DMS 273 (cell line): ENCODE measurements around the gene MICALL2.

Source experiments
- DNase-seq: peaks from one replicate; lab custom pipeline; 2025; ENCODE audit not compliant: unreplicated experiment; lab: John Stamatoyannopoulos, UW

MICALL2 gene

GRCh38 chr7:1470901-1471300 is 11.6 kb upstream of the MICALL2 start:
- no peak for DNase-seq

- no peak for DNase-seq
Measured at GRCh38 chr7:1468643-1469298, 9.5 kb upstream of the MICALL2 start.

DNA sequence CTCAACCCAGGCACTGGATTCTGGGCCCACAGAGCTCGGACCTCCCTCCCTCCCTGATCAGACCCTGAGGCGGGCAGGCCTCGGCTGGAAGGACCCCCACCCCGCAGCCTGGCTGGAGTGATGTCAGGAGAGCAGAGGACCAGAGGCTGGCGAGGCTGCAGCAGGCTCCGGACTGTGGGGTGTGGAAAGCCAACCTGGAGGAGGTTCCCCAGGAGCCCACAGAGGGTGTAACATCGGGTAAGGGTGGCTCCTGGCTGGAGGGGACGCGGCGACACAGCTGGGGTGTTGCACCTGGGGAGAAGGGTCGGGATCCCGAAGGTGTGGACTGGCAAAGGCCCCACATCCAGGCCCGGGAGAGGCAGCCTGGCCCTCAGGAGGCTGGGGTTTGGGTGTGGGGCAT is 8.9 kb upstream of the MICALL2 start:
- no peak for DNase-seq

DNA sequence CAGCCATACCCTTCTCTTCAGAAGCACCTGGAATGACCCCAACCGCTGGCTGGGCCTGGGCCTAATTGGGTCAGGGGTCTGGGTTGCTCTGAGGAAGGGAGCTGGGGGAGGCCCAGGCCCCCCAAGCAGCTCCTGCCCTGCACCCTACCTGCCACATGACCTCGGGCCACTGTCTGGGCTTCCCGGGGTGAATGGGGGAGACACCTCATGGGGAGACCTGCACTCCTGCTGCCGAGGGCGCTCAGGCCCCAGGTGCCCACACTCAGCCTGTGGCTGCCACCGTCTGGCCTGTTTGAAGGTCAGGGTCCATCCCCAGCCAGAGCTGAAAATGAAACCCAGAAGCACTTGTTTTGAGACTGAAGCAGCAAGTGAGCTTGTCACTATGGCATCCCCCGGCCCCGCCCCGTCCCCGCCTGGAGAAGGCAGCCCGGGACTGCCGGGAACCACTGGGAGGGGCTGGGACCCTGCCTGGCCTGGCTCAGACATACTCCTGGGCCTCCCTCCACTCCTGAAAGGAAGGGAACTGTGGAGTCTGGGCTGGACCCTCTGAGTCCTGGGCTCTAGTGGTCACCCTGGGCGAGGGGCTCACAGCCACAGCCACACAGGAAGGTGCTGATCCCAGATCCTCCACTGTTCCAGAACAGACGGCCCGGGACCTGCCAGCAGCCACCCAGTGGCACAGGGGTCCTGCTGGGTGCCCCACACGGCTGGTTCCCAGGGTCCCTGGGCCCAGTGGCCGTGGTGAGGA is 7.4 kb upstream of the MICALL2 start:
- DNase-seq: peak; percentile 76

GRCh38 chr7:1464694-1465093 is 5.4 kb upstream of the MICALL2 start:
- DNase-seq: no peak

GRCh38 chr7:1463676-1464223 is 4.5 kb upstream of the MICALL2 start:
- peak; percentile 37 for DNase-seq

DNA sequence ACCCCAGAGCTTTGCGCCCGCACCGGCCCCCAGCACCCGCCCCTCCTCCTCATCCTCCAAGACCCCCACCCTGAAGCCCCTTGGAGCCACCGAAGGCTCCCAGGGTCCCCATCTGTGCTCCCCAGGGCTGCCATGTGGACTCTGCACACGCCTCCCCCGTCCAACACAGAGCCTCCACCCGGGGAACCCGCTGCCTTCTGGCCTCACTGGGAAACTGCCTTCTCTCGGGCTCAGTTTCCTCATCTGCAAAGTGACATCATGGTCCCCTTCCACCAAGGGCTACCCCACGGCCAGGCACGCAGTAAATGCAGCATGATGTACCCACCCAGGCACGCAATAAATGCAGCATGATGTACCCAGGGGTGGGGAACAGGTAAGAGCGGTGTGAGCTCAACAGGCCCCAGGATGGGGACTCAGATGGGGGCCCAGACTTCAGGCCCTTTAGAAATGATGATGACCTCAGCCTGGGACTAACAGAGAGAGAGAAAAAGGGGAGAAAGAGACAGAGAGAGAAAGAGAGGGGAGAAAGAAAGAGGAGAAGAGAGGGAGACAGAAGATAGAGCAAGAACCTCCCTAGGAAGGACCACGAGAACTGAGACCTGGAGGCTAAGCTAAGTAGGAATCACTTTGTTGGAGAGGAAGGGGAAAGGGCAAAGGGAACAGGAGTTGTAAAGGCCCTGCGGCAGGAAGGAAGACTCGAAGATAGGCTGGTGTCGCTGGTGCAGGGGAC is 2.5 kb upstream of the MICALL2 start:
- DNase-seq: no peak

GRCh38 chr7:1460821-1461645 is 1.8 kb upstream of the MICALL2 start:
- peak; percentile 61 for DNase-seq

GRCh38 chr7:1459920-1460820 is 900 bp upstream of the MICALL2 start:
- DNase-seq: peak; percentile 68

DNA sequence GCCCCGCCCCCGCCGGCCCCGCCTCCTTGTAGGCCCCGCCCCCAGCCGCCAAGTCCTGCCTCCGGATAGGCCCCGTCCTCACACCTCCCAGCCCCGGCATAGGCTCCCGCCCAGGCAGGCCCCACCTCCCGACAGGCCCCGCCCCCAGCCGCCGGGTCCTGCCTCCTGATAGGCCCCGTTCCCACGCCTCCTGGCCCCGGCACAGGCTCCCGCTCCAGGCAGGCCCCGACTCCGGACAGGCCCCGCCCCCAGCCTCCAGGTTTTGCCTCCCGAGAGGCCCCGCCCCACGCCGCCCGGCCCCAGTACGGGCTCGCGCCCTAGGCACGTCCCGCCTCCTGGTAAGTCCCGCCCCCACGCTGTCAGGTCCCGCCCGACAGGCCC is 232 bp upstream of the MICALL2 start:
- DNase-seq: peak; percentile 99

DNA sequence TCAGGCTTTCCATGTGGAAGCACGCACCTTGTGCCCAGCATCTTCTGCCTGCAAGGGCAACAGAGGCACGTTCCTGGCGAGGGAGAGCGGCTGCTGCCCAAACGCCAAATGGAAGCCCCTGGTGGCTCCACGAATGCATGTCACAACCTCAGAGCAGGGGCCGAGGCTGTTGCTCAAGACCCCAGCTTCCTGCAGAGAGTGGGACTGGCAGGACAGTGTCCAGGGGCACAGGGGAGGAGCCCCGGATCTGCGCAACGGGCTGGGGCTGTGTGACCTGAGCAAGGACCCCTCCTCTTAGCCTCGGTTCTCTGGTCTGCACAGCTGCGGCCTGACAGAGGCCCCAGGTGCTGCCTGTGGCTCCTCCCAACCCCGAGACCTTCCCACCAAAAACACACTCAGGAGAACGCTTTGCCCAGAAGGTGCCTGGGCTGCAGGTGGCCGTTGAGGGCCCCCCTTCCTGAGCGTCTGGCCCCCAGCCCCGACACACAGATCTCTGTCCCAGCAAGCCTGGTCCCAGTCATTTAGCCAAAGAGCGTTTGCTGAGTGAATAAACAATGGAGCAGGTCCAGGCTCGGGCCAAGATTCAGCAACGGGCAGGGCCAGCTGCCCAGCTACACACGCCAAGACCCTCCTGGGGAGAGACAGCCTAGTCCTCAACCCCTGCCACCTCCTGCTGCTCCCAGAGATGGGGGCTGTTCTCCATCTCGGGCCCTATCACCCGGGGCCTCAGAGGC is 1.2 kb downstream of the MICALL2 start:
- no peak for DNase-seq

- no peak for DNase-seq
Measured at GRCh38 chr7:1457059-1457948, 2.0 kb downstream of the MICALL2 start.

DNA sequence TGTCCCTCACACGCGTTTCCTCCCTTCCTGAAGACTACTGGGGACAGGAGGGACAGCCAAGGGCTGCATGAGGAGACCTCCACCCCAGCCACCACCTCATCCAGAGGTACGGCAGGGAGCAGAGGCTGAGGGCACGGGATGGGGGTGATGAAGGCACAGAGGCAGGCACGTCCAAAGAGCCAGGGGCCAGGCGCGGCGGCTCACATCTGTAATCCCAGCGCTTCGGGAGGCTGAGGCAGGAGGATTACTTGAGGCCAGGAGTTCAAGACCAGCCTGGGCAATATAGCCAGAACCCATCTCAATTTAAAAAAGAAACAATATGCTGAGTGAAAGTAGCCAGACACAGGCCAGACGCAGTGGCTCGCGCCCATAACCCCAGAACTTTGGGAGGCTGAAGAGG is 3.3 kb downstream of the MICALL2 start:
- DNase-seq: no peak

DNA sequence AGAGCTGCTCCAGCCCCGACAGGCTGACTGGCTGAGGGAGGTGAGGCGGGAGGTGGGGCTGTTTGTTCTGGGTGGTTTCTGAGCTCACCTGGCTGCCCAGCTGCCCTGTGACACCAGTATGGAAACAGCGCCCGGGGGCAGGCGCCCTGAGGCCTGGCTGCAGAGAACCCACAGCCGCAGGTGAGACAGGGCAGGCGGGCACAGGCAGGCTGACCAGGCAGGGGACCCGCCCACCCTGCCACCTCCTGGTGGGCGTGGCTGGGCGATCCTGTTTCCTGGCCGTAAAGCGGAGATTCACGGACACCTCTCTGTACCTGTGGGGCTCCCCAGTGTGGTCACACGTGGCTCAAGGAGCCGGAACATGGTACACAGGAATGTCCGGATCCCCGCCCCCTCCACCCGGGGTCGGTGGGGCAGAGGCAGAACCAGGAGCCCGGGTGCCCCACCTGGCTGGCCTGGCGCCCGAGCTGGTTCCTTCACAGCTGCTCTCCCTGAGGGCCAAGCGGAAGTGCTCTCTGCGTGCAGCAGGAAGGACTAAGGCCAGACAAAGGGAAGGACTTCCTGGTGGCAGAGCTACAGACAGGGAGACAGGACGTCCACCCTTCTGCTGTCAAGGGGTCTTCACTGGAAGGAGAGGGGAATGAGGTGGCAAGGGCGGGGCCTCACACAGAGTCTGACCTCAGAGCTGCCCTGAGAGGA is 3.9 kb downstream of the MICALL2 start:
- no peak for DNase-seq

DNA sequence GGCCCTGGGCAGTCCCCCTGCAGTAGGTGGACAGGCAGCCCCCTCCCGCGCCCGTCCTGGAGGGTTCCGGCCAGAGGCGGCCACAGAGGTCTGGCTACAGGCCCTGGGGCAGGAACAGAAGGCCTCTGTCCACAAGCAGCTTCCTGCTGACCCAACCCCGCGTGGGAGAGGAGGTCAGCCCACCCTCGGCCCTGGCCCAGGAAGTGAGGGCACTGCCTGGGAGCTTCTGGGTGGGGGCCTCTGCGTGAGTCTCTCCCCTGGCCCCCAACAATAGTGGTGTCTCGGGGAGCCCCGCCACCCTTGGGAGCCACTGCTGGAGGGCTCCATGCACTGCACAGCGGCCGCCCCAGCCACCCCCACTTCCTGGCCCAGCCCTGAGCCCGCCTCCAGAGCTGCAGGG is 4.7 kb downstream of the MICALL2 start:
- no peak for DNase-seq

GRCh38 chr7:1452205-1452604 is 7.1 kb downstream of the MICALL2 start:
- no peak for DNase-seq

GRCh38 chr7:1450987-1451386 is 8.3 kb downstream of the MICALL2 start:
- no peak for DNase-seq

GRCh38 chr7:1450431-1450830 is 8.8 kb downstream of the MICALL2 start:
- no peak for DNase-seq
